ENCODE data around the gene NRXN2.

Gene NRXN2

GRCh38 chr11:64620381-64620971, 102.5 kb downstream of the NRXN2 start:
- no peak for DNase-seq

- no peak for DNase-seq
Measured at GRCh38 chr11:64619811-64620380, 103.1 kb downstream of the NRXN2 start.

- DNase-seq, result no peak
Measured at GRCh38 chr11:64619196-64619595, 103.8 kb downstream of the NRXN2 start.

- DNase-seq, result no peak
Measured at GRCh38 chr11:64616817-64617216, 106.2 kb downstream of the NRXN2 start.

GRCh38 chr11:64614917-64615316, 108.1 kb downstream of the NRXN2 start:
- no peak for DNase-seq

- no peak for DNase-seq
Measured at GRCh38 chr11:64613648-64614047, 109.3 kb downstream of the NRXN2 start.

- no peak for DNase-seq
Measured at GRCh38 chr11:64611869-64612646, 110.9 kb downstream of the NRXN2 start.

GRCh38 chr11:64611176-64611575, 111.8 kb downstream of the NRXN2 start:
- DNase-seq, result no peak

GRCh38 chr11:64610596-64610995, 112.4 kb downstream of the NRXN2 start:
- DNase-seq, result no peak

- no peak for DNase-seq
Measured at GRCh38 chr11:64609436-64610047, 113.5 kb downstream of the NRXN2 start.

- DNase-seq, result no peak
Measured at GRCh38 chr11:64608636-64609035, 114.4 kb downstream of the NRXN2 start.

GRCh38 chr11:64608046-64608445, 115.0 kb downstream of the NRXN2 start:
- DNase-seq, result no peak

GRCh38 chr11:64607381-64607985, 115.5 kb downstream of the NRXN2 start:
- no peak for DNase-seq

- DNase-seq, result no peak
Measured at GRCh38 chr11:64606796-64607380, 116.1 kb downstream of the NRXN2 start.

- no peak for DNase-seq
Measured at GRCh38 chr11:64605656-64606585, 117.1 kb downstream of the NRXN2 start.

- DNase-seq, result no peak
Measured at GRCh38 chr11:64605244-64605560, 117.8 kb downstream of the NRXN2 start.

GRCh38 chr11:64604458-64605243, 118.3 kb downstream of the NRXN2 start:
- no peak for DNase-seq

GRCh38 chr11:64603411-64604110, 119.4 kb downstream of the NRXN2 start:
- DNase-seq, result no peak

- no peak for DNase-seq
Measured at GRCh38 chr11:64602466-64603070, 120.4 kb downstream of the NRXN2 start.
